H9 (cell line): ENCODE measurements around the gene CCDC93. TPM values are rescaled to one million over a fixed set of nuclear protein-coding genes. Genes with fewer than 3 reads are reported as not detected.

Experiments used
- DNase-seq: peaks from one replicate; pipeline ENCODE4 v3.0.0-alpha.2; 2017
- H2AFZ ChIP-seq: one replicate; pipeline ENCODE4 v1.6.1; 2013; ENCODE audit warnings: mild to moderate bottlenecking, low read length, control low read depth, moderate library complexity
- H2AK5ac ChIP-seq: 2 replicates; pipeline ENCODE4 v1.6.1; 2013; ENCODE audit warnings: low read length, control low read depth, mixed read lengths; ENCODE audit not compliant: insufficient read length
- H2BK120ac ChIP-seq: one replicate; pipeline ENCODE4 v1.6.1; 2013; ENCODE audit warnings: low read depth, mild to moderate bottlenecking, low read length, control low read depth, inconsistent platforms; ENCODE audit not compliant: poor library complexity, severe bottlenecking
- H2BK12ac ChIP-seq: 2 replicates; pipeline ENCODE4 v1.6.1; 2013; ENCODE audit warnings: low read length, control low read depth, mixed read lengths, low read depth; ENCODE audit not compliant: insufficient read length
- H2BK15ac ChIP-seq: 2 replicates; pipeline ENCODE4 v1.6.1; 2013; ENCODE audit warnings: low read depth, low read length, control low read depth
- H2BK20ac ChIP-seq: one replicate; pipeline ENCODE4 v1.6.1; 2013; ENCODE audit warnings: low read depth, mild to moderate bottlenecking, low read length, control low read depth, inconsistent platforms; ENCODE audit not compliant: poor library complexity, severe bottlenecking
- H2BK5ac ChIP-seq: 2 replicates; pipeline ENCODE4 v1.6.1; 2013; ENCODE audit warnings: low read length, control low read depth, mixed read lengths; ENCODE audit not compliant: insufficient read length
- H3K14ac ChIP-seq: 2 replicates; pipeline ENCODE4 v1.6.1; 2013; ENCODE audit warnings: low read length, control low read depth; ENCODE audit not compliant: insufficient read depth
- H3K18ac ChIP-seq: 2 replicates; pipeline ENCODE4 v1.6.1; 2013; ENCODE audit warnings: low read depth, mild to moderate bottlenecking, mixed read lengths, low read length, control low read depth; ENCODE audit not compliant: insufficient read length
- H3K23ac ChIP-seq: 2 replicates; pipeline ENCODE4 v1.6.1; 2013; ENCODE audit warnings: low read length, control low read depth, mixed read lengths, low read depth; ENCODE audit not compliant: insufficient read length
- H3K23me2 ChIP-seq: 2 replicates; pipeline ENCODE4 v1.6.1; 2013; ENCODE audit warnings: low read depth, mild to moderate bottlenecking, mixed read lengths, low read length, control low read depth; ENCODE audit not compliant: insufficient read length, poor library complexity, severe bottlenecking
- H3K27ac ChIP-seq: 2 replicates; pipeline ENCODE4 v1.5.1; 2013; ENCODE audit warnings: low read length, control low read depth, mixed read lengths, low read depth; ENCODE audit not compliant: insufficient read length
- H3K27me3 ChIP-seq: 2 replicates; pipeline ENCODE4 v1.6.1; 2013; ENCODE audit warnings: low read length, control low read depth, inconsistent platforms; ENCODE audit not compliant: insufficient read depth
- H3K4ac ChIP-seq: 2 replicates; pipeline ENCODE4 v1.6.1; 2013; ENCODE audit warnings: low read depth, mild to moderate bottlenecking, control low read depth, inconsistent platforms, low read length, moderate library complexity
- H3K4me1 ChIP-seq: 2 replicates; pipeline ENCODE4 v1.6.1; 2013; ENCODE audit warnings: low read length, control low read depth, inconsistent platforms; ENCODE audit not compliant: insufficient read depth
- H3K4me2 ChIP-seq: 2 replicates; pipeline ENCODE4 v1.6.1; 2013; ENCODE audit warnings: low read length, control low read depth, mixed read lengths; ENCODE audit not compliant: insufficient read length, insufficient read depth
- H3K56ac ChIP-seq: 2 replicates; pipeline ENCODE4 v1.6.1; 2013; ENCODE audit warnings: low read depth, mild to moderate bottlenecking, mixed read lengths, low read length, control low read depth; ENCODE audit not compliant: insufficient read length
- H3K79me1 ChIP-seq: 2 replicates; pipeline ENCODE4 v1.6.1; 2013; ENCODE audit warnings: low read depth, mild to moderate bottlenecking, moderate library complexity, low read length, control low read depth, inconsistent platforms; ENCODE audit not compliant: insufficient read depth, poor library complexity, severe bottlenecking
- H3K79me2 ChIP-seq: 2 replicates; pipeline ENCODE4 v1.6.1; 2013; ENCODE audit warnings: low read length, control low read depth, inconsistent platforms; ENCODE audit not compliant: insufficient read depth
- H3K9ac ChIP-seq: 2 replicates; pipeline ENCODE4 v1.6.1; 2013; ENCODE audit warnings: low read length, control low read depth, mixed read lengths; ENCODE audit not compliant: insufficient read length; ENCODE audit errors: extremely low read depth
- H3K9me3 ChIP-seq: one replicate; pipeline ENCODE4 v1.6.1; 2013; ENCODE audit warnings: low read depth, low read length, inconsistent platforms; ENCODE audit not compliant: control insufficient read depth
- H3T11ph ChIP-seq: one replicate; pipeline ENCODE4 v1.6.1; 2013; ENCODE audit warnings: mild to moderate bottlenecking, low read length, control low read depth, inconsistent platforms
- H4K20me1 ChIP-seq: one replicate; pipeline ENCODE4 v1.6.1; 2013; ENCODE audit not compliant: control insufficient read depth, insufficient read length, insufficient read depth
- H4K5ac ChIP-seq: 2 replicates; pipeline ENCODE4 v1.6.1; 2013; ENCODE audit warnings: low read depth, mild to moderate bottlenecking, mixed read lengths, low read length, control low read depth; ENCODE audit not compliant: insufficient read length
- H4K8ac ChIP-seq: replicated peaks from 2 replicates; pipeline ENCODE4 v1.6.1; 2013; ENCODE audit warnings: low read length, control low read depth, mixed read lengths, low read depth; ENCODE audit not compliant: insufficient read length
- H4K91ac ChIP-seq: 2 replicates; pipeline ENCODE4 v1.6.1; 2013; ENCODE audit warnings: low read depth, mild to moderate bottlenecking, moderate library complexity, mixed read lengths, low read length, control low read depth; ENCODE audit not compliant: insufficient read length
- H3K27ac Mint-ChIP-seq, 3 experiments: 2 replicates in 2 of 3; 3 replicates in 1 of 3; pipeline ENCODE4 v1.8.0; 2020 to 2021; ENCODE audit warnings: mixed read lengths in 3 of 3, mild to moderate bottlenecking in 1 of 3, moderate library complexity in 1 of 3
- H3K27me3 Mint-ChIP-seq: 2 replicates; pipeline ENCODE4 v1.8.0; 2021; ENCODE audit warnings: low read depth, mild to moderate bottlenecking, moderate library complexity, mixed read lengths
- H3K36me3 Mint-ChIP-seq, 3 experiments: 2 replicates in 2 of 3; 3 replicates in 1 of 3; pipeline ENCODE4 v1.8.0; 2020 to 2021; ENCODE audit warnings: low read depth in 3 of 3, mixed read lengths in 3 of 3; ENCODE audit not compliant: insufficient read depth in 1 of 3
- H3K4me1 Mint-ChIP-seq, 2 experiments: 2 replicates each; pipeline ENCODE4 v1.8.0; 2020; ENCODE audit warnings: mixed read lengths in 2 of 2
- H3K4me3 Mint-ChIP-seq, 2 experiments: 2 replicates in 1 of 2; 3 replicates in 1 of 2; pipeline ENCODE4 v1.8.0; 2020 to 2021; ENCODE audit warnings: mild to moderate bottlenecking in 2 of 2, mixed read lengths in 2 of 2, moderate library complexity in 1 of 2
- H3K9me3 Mint-ChIP-seq, 2 experiments: 2 replicates in 1 of 2; 3 replicates in 1 of 2; pipeline ENCODE4 v1.8.0; 2020; ENCODE audit warnings: mild to moderate bottlenecking in 2 of 2, mixed read lengths in 2 of 2, moderate library complexity in 1 of 2
- WGBS: extraction: QIAGEN DNeasy Blood & Tissue Kit; methylation state at CpG from one replicate; pipeline ENCODE4 v1.1.7; 2013; ENCODE audit warnings: missing lambda C conversion rate, low lambda C conversion rate, mixed read lengths; ENCODE audit not compliant: insufficient read length; ENCODE audit errors: extremely low coverage; 5-methylcytosine and 5-hydroxymethylcytosine counted together
- total RNA-seq: library from RNA; stranded (reverse); gene quantifications from 2 replicates; pipeline ENCODE4 v1.2.1, GENCODE V29; 2021
- TF ChIP-seq, protein P1 (sequence below): fragments of 200-600 bp; sonication (generic); conservative IDR thresholded peaks from 3 replicates; pipeline ENCODE4 v1.8.0; 2021; ENCODE audit warnings: antibody characterized with exemption, mild to moderate bottlenecking

The CCDC93 gene
- total RNA-seq, 1 experiment from 2014 or later, result 16.4 TPM

DNA sequence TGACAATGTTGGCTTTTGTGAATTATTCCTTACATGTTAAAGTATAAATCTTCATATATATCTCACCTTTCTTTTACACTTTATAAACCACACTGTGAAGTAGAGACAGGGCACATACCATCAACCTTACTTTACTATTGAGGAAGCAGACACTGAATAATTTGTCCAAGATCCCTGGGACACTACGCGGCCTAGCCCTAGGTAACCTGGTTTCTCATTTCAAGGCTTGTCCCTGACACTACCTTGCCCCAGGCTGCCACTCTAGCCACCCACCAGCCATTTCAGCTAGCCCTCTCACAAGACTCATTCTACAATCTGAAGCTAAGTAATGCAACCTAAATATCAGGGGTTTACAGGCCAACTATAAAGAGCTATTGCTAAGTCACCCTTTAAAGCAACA, 26.7 kb downstream of the CCDC93 start:
- Histone ChIP-seq H3K23me2 (no peaks in the 10 kb centered on the region), H2BK15ac (no peak overlapping the region), H2BK5ac (no peak overlapping the region), H3K56ac (no peak overlapping the region), H4K20me1 (no peaks in the 10 kb centered on the region), H2BK120ac (no peak overlapping the region), H3K4ac (no peak overlapping the region), H3K18ac (no peak overlapping the region), H3K27ac (no peak overlapping the region), H2BK20ac (no peak overlapping the region), H2AFZ (no peak overlapping the region), H3K14ac (no peak overlapping the region), H3K9me3 (no peaks in the 10 kb centered on the region), H3K9ac (no peak overlapping the region), H4K91ac (no peak overlapping the region), H4K8ac (no peak overlapping the region), H3K79me2 (no peaks in the 10 kb centered on the region), H3K27me3 (no peaks in the 10 kb centered on the region), H3T11ph (no peak overlapping the region), H2AK5ac (no peak overlapping the region), H4K5ac (no peak overlapping the region), H3K4me1 (no peaks in the 10 kb centered on the region), H3K4me2 (no peak overlapping the region), H3K79me1 (no peaks in the 10 kb centered on the region), H3K23ac (no peak overlapping the region), H2BK12ac (no peak overlapping the region)
- no peaks in the 10 kb centered on the region for H3K27me3 Mint-ChIP-seq
- H3K4me3 Mint-ChIP-seq, result no peak overlapping the region
- H3K36me3 Mint-ChIP-seq, result peaks cover 2 to 8% (median 8%) of the 10 kb centered on the region in 3 experiments; a peak in 3 of 7 replicates
- peaks cover 5 to 6% of the 10 kb centered on the region in 2 experiments; a peak in 2 of 4 replicates for H3K4me1 Mint-ChIP-seq
- no peaks in the 10 kb centered on the region for H3K9me3 Mint-ChIP-seq
- DNase-seq, result no peak
- no peak overlapping the region for H3K27ac Mint-ChIP-seq
- TF ChIP-seq, protein P1, sequence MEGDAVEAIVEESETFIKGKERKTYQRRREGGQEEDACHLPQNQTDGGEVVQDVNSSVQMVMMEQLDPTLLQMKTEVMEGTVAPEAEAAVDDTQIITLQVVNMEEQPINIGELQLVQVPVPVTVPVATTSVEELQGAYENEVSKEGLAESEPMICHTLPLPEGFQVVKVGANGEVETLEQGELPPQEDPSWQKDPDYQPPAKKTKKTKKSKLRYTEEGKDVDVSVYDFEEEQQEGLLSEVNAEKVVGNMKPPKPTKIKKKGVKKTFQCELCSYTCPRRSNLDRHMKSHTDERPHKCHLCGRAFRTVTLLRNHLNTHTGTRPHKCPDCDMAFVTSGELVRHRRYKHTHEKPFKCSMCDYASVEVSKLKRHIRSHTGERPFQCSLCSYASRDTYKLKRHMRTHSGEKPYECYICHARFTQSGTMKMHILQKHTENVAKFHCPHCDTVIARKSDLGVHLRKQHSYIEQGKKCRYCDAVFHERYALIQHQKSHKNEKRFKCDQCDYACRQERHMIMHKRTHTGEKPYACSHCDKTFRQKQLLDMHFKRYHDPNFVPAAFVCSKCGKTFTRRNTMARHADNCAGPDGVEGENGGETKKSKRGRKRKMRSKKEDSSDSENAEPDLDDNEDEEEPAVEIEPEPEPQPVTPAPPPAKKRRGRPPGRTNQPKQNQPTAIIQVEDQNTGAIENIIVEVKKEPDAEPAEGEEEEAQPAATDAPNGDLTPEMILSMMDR, result no peak
- no CpG with 5 or more reads among the region's 2 CpGs for WGBS
